ENCODE data around the gene PRRX2. TPM values are rescaled to one million over a fixed set of nuclear protein-coding genes. Genes with fewer than 3 reads are reported as not detected.

PRRX2 gene
- polyA plus RNA-seq, 1 experiment: 8.3 TPM

GRCh38 chr9:129650680-129651235, 14.7 kb upstream of the PRRX2 start:
- CTCF ChIA-PET: no interaction called here
- Histone ChIP-seq H3K27ac (ENCODE audit: low read depth, low read length) (no peak overlapping the region), H3K27me3 (ENCODE audit: control insufficient read depth, insufficient read depth, low read length) (no peaks in the 10 kb centered on the region), H3K9me3 (ENCODE audit: control insufficient read depth, insufficient read depth, low read length) (no peaks in the 10 kb centered on the region; the same call in 1 of the 2 replicates), H3K4me3 (ENCODE audit: low read depth, low read length) (no peak overlapping the region)
- POLR2A ChIA-PET: interaction anchor here (0.6 kb wide), 1 partner anchor 16 kb away, joined by 3 read pairs; no protein-coding TSS in a partner anchor
- TF ChIP-seq CTCF (IDR thresholded peaks at IDR 0.05; ENCODE audit: low read depth, low read length): no peak
- no peak for DNase-seq (ENCODE audit: low read depth, low spot score)

- no peaks in the 10 kb centered on the region for H3K9me3 ChIP-seq (ENCODE audit: control insufficient read depth, insufficient read depth, low read length)
- no peak overlapping the region for H3K27ac ChIP-seq (ENCODE audit: low read depth, low read length)
- no peak for DNase-seq (ENCODE audit: low read depth, low spot score)
- CTCF ChIA-PET: no interaction called here
- H3K4me3 ChIP-seq (ENCODE audit: low read depth, low read length): no peak overlapping the region
- no peaks in the 10 kb centered on the region for H3K27me3 ChIP-seq (ENCODE audit: control insufficient read depth, insufficient read depth, low read length)
- POLR2A ChIA-PET: no interaction called here
- TF ChIP-seq CTCF (IDR thresholded peaks at IDR 0.05; ENCODE audit: low read depth, low read length): no peak
Measured at GRCh38 chr9:129653823-129654553, 11.5 kb upstream of the PRRX2 start.

GRCh38 chr9:129654554-129655040, 10.8 kb upstream of the PRRX2 start:
- Histone ChIP-seq H3K27ac (ENCODE audit: low read depth, low read length) (no peak overlapping the region), H3K9me3 (ENCODE audit: control insufficient read depth, insufficient read depth, low read length) (no peaks in the 10 kb centered on the region), H3K27me3 (ENCODE audit: control insufficient read depth, insufficient read depth, low read length) (no peaks in the 10 kb centered on the region), H3K4me3 (ENCODE audit: low read depth, low read length) (no peak overlapping the region)
- ChIA-PET CTCF (interaction anchor here (2.2 kb wide), 1 partner anchor 72 kb away, joined by 5 read pairs; no protein-coding TSS in a partner anchor), POLR2A (no interaction called here)
- no peak for TF ChIP-seq CTCF (IDR thresholded peaks at IDR 0.05; ENCODE audit: low read depth, low read length)
- no peak for DNase-seq (ENCODE audit: low read depth, low spot score)

GRCh38 chr9:129655154-129655553, 10.3 kb upstream of the PRRX2 start:
- ChIA-PET CTCF (interaction anchor here (2.2 kb wide), 1 partner anchor 72 kb away, joined by 5 read pairs; no protein-coding TSS in a partner anchor), POLR2A (no interaction called here)
- Histone ChIP-seq H3K27ac (ENCODE audit: low read depth, low read length) (no peak overlapping the region), H3K27me3 (ENCODE audit: control insufficient read depth, insufficient read depth, low read length) (no peaks in the 10 kb centered on the region), H3K9me3 (ENCODE audit: control insufficient read depth, insufficient read depth, low read length) (no peaks in the 10 kb centered on the region), H3K4me3 (ENCODE audit: low read depth, low read length) (no peak overlapping the region)
- no peak for DNase-seq (ENCODE audit: low read depth, low spot score)
- no peak for TF ChIP-seq CTCF (IDR thresholded peaks at IDR 0.05; ENCODE audit: low read depth, low read length)

- H3K4me3 ChIP-seq (ENCODE audit: low read depth, low read length): no peak overlapping the region
- no peak for DNase-seq (ENCODE audit: low read depth, low spot score)
- no peaks in the 10 kb centered on the region for H3K9me3 ChIP-seq (ENCODE audit: control insufficient read depth, insufficient read depth, low read length)
- ChIA-PET POLR2A (no interaction called here), CTCF (interaction anchor here (0.7 to 2.2 kb wide), 4 partner anchors 14 to 524 kb away, joined by 3 to 5 read pairs (median 4); partner anchors contain the start of gene ASB6)
- TF ChIP-seq CTCF (IDR thresholded peaks at IDR 0.05; ENCODE audit: low read depth, low read length): no peak
- H3K27ac ChIP-seq (ENCODE audit: low read depth, low read length): no peak overlapping the region
- no peaks in the 10 kb centered on the region for H3K27me3 ChIP-seq (ENCODE audit: control insufficient read depth, insufficient read depth, low read length)
Measured at GRCh38 chr9:129655696-129656095, 9.8 kb upstream of the PRRX2 start.
